GM18870 (cell line): ENCODE results near the gene TRIO.
A peak's percentile ranks its signal among the peaks of the same experiment; 100 is the strongest.

Source experiments
- ATAC-seq: cut with Tn5 transposase; IDR thresholded peaks from one replicate; pipeline ENCODE4 v1.9.1; 2021; ENCODE audit warnings: moderate library complexity; ENCODE audit not compliant: unreplicated experiment

TRIO gene

GRCh38 chr5:14443671-14444093 lies 300.5 kb downstream of the TRIO start:
- no peak for ATAC-seq

GRCh38 chr5:14444161-14444560 lies 301.0 kb downstream of the TRIO start:
- ATAC-seq, result no peak

- no peak for ATAC-seq
Measured at GRCh38 chr5:14445013-14445412, 301.9 kb downstream of the TRIO start.

GRCh38 chr5:14445576-14446290 lies 302.6 kb downstream of the TRIO start:
- ATAC-seq, result no peak

DNA sequence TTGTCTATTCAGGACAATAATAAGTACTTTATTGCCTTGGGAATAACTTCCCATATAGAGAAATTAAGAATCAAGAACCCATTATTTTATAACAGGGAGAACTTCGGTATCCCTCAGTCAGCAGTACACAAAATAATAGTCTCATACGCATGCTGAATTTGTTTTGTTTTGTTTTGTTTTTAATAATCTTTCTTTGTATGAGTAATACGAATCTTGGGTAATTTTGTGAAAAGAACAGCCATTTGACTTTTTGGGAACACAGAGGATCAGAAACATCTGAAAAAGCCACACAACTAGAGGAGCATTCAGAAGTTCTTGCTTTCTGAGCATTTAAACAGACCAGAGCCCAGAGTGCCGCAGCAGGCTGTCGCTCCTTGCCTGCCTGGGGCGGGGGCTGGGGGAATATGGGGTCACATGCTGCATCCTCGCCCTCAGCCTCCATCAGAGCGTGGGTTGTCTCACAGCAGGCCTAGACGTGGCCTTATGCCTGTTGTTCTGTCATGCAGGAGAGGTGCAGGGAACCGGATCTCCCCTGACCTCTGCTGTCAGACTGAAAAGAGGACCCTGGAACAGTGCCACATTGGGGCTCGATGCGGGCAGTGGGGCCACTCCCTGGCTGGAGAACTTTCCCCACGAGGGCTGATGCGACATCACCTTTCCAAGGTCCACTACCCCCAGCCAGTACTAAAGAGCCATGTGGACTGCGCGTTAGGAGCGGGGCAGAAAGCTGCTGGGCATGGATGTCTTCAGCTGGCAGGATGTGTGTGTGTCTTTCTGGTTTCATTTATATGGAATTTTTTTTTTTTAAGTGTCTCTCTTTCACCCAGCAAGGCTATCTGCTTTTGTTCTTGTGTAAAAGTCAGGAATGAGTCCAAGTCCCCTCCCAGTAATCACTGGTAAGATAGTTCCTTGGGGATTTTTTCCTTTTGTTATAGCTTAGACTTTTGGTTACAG lies 305.1 kb downstream of the TRIO start:
- peak; percentile 52 for ATAC-seq

GRCh38 chr5:14449052-14449661 lies 306.0 kb downstream of the TRIO start:
- ATAC-seq, result no peak

- ATAC-seq, result no peak
Measured at GRCh38 chr5:14450018-14450524, 306.9 kb downstream of the TRIO start.

DNA sequence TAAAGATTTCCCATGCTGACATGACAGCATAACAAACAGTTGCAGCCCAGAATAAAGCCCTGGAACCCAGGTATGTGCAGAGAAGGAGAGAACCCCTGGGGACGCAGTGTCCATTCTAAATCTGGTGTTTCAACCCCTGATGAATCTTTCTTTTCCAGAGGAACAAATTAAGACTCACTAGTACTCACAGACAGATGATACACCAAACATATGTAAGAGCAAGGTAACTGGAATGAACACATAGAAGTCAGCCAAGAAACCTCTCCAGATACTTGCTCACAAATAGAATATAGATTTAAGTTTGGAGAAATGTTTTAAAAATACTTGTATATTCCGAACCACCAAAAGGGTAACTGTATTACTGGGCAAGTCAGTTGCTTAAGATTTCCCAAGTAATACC lies 307.6 kb downstream of the TRIO start:
- no peak for ATAC-seq

GRCh38 chr5:14451871-14452270 lies 308.7 kb downstream of the TRIO start:
- no peak for ATAC-seq

DNA sequence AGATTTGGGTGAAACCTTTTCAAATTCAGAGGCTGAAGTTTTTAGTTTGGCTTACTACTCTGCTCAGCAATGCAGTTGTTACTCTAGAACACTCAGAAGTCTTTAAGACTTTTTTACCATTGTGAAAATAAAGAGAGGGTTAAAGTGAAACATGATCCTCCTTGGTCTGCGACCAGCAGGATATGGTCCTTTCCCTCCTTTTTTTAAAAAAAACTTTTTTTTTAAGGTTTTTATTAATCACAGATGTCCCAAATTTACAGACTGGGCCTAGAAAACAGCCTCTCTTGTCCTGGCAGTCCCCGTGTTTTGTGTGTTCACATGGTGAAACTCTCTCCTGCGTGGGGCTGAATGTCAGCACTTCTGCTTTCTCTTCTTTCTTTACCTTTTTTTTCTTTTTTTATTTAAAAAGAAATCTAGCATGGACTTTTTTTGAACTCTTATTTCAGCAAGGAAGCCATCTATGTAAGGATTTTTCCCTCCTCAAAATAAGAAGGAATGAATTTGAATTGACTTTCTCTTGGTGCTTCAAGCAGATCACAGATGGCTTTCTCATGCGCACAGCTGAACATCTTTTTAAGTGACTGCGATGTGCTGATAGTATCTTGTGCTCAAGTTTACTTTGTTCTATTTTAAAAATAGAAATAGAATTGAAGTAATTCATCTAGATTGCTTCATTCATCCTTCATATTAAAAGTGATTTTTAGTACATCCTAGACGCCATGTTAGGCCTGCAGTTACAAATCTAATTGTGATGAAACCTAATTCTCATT lies 309.7 kb downstream of the TRIO start:
- no peak for ATAC-seq

GRCh38 chr5:14453481-14453880 lies 310.3 kb downstream of the TRIO start:
- ATAC-seq, result no peak

- no peak for ATAC-seq
Measured at GRCh38 chr5:14455814-14456321, 312.7 kb downstream of the TRIO start.

DNA sequence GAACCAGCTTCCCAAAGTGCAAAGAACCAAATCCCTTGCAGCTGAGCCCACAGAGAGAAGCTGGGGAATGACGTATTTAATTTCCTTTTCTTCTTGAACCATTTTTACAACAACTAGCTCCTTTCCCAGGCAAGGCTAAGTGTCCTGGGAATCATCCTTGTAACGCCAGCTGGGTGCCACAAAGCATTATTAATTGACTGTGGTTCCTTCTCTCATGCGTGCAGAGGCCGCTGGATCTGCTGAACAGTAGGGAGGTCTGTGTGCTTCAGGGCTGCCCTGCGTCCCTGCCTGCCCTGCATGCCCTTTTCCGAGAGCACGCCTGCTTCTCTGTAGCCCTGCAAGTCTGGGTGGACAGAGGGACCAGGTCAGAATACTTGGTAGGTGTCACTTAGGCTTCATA lies 314.3 kb downstream of the TRIO start:
- ATAC-seq, result no peak

- no peak for ATAC-seq
Measured at GRCh38 chr5:14458414-14458813, 315.3 kb downstream of the TRIO start.

- ATAC-seq, result no peak
Measured at GRCh38 chr5:14460844-14461398, 317.8 kb downstream of the TRIO start.

DNA sequence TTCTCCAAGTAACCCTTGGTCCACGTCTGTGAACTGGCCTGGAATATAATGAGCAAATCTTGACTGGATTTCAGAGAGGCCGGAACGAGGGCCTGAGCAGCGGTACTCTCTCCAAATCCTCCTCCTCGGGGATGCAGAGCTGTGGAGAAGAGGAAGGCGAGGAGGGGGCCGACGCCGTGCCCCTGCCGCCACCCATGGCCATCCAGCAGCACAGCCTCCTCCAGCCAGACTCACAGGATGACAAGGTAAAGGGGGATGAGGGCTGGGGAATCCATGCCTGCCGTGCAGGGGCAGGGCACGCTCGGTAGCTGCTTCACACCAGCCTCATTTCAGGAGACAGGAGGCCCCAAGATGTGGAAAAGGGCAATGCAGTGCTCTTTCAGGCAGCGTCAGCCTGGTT lies 319.5 kb downstream of the TRIO start:
- ATAC-seq, result no peak

DNA sequence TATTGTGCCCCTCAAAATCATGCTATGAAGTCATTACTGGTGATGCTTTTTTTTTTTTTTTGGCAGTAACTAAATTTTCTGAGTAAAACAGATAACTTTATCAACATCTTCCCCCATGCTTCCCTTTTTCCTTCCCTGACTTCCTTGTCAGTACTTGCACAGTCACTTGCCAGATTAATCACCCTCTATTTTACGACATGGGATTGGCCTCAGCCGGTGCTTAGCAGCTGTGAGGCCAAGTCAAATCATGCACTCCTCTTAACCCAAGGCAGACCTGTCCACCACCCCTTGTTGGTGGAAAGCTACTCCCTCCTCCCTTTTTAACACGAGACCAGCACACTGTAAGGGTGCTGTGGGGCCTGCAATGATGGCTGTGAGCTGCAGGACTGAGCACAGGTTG lies 320.5 kb downstream of the TRIO start:
- ATAC-seq, result no peak

DNA sequence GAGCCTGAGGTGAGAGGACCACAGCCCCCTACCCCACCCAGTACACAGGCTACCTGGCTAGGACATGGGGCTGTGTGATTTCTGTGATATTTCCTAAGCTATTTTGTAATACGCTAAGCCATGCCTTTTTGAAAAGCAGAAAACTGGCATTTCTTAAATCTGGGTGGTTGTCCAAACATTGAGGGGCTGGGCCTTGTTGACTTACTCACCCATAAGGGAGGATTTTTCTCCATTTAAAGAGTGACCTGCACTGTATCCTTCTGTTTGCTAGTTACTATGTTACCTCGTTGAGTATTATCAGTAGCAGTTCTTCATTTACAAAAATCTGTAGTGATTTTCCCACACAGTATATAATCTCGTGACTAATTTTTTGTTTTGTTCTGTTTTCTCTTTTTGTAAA lies 321.0 kb downstream of the TRIO start:
- no peak for ATAC-seq

GRCh38 chr5:14464671-14465070 lies 321.5 kb downstream of the TRIO start:
- ATAC-seq, result no peak

- no peak for ATAC-seq
Measured at GRCh38 chr5:14465116-14465515, 322.0 kb downstream of the TRIO start.
